ENCODE measurements around the gene HOXB1.

HOXB1 gene

DNA sequence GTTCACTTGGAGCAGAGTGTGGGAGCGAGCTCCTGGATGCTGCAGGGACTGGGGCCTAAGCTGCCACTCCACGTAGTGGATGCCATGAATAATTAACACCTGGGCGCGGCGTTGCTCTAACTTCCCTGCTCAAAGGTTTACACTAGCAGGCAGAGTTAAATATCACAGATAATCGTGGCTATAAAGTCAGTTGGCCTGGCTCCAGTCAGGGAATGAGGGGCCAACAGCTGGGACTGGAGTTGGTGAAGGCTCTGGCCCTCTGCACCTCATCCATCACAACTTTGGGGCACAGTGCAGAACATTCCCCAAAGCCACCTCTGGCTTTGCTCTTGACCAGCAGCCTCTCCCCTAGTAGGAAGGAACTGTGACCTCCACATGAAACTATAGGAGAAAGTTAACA lies 36.4 kb upstream of the HOXB1 start:
- no peak for DNase-seq

DNA sequence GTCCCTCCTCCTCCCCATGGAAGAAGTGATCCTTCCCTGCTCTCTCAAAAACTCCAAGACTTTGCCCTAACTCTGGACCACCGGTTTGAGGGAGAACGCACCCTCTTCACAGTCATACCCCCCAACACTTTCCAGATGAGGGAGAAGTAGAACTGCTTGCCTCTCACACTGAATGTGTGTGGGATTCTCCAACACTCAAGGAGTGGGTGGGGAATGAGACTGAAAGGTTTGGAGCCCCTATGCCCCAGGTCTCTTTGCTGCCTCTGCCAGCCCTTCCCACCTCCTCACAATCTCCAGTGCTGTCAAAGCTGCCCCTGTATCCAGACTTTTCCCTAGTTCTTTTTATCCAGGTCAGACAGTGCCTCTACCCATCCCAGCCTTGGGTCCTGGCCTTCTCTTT lies 35.9 kb upstream of the HOXB1 start:
- no peak for DNase-seq

DNA sequence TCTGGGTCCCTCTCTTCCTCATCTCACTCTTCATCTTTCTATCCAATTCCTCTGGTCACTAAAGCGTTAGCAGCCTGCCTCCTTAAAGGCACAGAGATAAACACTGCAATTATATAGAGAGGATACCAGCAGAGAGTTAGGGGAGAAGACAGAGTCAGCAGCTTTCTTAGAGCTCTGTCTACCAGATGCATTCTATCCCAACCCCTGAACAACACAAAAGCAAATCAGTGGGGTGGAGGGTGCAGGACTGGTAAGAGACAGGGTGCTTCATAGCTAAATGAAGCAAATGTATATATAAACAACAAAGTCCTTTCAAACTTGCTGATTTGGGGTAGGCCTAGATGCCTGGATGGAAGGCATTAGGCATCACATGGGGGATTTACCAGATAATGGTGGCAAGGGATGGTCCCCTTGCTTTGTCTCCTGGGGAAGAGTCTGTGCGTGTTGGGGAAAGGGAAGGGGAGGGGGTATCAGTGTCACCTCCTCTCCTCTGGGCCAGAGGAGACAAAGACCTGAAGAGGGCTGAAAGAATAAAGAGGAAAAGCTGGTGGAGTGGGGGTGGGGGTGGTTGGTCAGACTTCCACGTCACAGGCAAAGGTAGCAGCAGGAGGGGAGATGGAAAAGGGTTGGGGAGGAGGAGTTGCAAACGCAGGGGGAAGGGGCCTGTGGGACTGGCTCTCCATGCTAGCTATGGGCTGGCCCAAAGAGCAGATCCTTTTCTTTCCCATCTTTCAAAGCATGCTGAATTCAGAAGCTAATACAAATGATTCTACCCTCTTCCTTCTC lies 35.3 kb upstream of the HOXB1 start:
- no peak for DNase-seq

DNA sequence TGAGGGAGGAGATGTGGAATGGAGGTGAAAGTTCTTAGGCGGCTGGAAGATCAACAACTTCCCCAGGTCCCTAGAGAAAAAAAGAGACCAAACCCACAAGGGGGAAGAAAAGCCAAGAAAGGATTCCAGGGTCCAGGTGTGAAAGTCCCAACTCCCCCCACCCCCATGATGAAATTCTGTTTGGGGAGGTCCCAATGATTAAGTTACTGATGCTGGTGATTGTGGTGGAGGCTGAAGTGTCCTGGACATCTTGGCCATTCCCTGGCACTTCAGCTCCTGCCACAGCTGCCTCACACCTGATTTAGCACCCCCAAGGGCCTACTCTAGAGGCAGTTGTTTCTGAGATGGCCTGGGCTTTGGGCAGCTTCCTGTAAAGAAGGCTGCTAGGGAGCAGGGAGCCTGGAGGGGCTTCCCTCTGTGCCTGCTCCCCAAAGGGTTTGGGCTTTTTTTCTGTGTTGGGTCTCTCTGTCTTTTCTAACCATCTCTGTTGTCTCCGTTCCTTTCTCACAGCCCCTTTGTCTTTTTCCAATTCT lies 34.3 kb upstream of the HOXB1 start:
- no peak for DNase-seq

DNA sequence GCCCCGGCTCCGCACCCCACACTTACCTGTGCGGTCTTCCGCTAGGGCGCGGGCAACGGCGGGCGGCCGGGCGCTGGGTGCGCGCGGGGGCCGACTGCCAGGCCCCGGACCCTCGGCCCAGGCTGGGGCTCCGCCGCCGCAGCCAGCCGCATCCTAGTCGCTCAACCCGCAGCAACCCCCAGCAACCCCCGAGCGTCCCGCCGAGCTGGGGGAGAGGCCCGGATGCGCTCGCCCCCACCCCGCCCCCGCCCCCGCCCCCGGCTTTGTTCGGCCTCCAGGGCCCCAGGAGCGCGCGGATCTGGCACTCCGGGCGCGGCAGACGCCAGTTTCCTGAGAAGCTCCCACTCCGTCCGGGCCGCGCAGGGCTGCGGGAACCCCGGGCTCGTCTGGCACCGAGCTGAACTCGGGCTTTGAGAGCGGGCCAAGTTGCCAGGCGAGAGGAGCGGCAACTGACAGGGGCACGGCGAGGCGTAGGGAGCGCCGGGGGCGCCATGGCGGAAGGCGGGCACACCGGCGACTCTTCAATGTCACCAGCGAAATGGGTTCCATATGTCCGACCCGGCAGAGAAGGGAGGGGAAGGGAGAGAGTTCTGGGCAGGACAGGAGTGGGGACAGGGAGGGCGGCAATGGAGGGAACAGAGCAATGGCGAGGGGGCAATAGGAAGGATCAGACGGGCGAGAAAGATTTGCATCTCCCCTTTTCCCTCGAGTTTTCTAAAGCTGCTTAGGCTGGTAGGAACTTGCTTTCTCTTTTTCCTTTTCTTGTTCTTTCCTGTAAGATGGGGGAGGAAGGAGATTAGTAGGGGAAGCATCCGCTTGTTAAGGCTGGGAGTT lies 33.6 kb upstream of the HOXB1 start:
- DNase-seq: no peak

DNA sequence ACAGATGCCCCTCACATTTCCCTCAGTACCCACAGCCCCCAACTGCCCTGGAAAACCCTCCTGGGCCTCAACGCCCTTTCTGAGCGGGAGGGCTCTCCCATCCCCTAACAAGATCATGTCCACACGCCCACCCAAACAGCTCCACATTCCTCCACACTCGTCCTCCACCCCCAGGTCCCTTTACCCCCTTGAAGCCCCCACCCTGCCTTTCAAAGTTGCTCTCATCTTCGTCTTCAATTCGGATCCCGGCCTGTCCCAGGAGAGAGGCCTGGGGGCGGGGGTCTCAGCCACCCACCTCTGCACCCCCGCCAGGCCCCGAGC lies 33.0 kb upstream of the HOXB1 start:
- DNase-seq: no peak

DNA sequence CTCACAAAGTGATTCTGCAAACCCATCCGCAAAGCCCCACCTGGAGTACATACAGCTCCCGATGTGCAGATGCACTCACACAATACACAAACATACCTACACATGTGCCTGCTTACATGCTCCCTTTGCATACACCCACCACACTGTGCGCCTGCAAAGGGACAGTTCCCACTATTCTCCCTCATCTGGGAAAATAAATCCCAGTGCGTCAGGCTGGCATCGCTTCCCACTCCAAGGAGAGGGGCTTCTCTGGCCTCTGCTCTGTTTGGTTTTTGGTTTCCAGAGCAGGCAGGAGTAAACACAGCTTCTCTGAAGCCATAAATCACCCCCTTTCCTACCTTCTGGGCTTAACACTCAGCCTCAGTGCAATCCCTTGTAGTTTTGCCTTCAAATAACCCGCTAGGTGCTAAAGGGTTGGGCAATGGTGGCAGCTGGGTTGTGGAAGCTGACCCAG lies 32.6 kb upstream of the HOXB1 start:
- no peak for DNase-seq

DNA sequence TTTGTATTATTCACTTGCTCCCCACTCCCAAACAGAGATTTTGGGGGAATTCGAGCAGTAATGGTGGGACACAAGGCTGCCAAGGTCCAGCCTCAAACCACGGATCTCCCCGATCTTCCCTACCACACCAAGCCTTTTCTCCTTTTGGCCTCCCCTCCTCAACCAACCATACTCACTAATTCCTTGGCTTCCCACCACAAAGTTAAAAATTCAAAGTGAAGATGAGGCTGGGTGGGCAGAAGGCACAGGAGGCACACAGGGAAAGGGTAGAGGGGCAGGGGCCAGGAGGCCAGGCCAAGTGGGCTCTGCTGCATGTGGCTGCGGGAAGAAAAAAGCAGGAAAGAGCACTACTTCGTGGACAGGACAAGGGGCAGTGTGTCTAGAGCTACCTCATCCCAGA lies 32.1 kb upstream of the HOXB1 start:
- no peak for DNase-seq

DNA sequence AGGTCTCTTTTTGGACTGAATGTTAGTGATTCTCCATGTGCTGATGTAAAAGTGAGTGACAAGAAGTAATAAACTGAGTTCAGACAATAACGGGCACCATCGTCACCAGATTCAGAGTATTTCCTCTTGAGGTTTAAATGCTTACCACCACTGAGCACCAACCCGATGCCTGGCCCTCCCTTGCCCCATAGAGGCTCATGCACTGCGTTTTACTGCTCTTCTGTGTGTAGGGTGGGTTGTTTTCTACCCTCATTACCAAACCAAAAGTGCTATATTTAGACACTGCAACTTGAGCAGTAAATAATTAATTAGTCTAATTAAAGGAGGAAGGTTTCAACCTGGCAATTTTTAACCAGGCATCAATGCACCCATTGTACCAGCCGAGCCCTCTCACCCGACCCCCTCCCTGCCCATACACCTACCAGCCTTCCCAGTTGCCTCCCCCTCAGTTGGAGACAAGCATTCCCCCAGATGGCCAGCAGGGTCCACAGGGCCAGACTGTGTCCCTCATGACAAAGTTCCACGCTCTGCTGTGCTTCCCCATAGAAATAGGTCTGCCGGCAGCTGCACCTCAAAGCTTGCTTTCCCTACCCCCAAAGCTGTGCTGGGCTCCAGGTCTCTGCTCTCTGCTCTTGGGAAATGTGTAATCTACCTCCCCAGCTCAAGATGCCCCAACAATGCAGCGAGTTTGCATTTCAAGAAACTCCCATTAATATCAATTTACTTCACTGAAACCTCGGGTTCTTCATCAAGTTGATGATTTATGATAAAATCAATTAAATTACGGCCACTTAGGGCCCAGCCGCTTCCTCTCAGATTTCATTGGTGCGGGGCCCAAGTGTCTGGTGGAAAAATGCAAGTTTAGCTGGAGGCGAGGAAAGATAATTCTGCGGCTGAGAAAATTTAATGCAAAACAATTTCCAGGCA lies 31.3 kb upstream of the HOXB1 start:
- DNase-seq: no peak

DNA sequence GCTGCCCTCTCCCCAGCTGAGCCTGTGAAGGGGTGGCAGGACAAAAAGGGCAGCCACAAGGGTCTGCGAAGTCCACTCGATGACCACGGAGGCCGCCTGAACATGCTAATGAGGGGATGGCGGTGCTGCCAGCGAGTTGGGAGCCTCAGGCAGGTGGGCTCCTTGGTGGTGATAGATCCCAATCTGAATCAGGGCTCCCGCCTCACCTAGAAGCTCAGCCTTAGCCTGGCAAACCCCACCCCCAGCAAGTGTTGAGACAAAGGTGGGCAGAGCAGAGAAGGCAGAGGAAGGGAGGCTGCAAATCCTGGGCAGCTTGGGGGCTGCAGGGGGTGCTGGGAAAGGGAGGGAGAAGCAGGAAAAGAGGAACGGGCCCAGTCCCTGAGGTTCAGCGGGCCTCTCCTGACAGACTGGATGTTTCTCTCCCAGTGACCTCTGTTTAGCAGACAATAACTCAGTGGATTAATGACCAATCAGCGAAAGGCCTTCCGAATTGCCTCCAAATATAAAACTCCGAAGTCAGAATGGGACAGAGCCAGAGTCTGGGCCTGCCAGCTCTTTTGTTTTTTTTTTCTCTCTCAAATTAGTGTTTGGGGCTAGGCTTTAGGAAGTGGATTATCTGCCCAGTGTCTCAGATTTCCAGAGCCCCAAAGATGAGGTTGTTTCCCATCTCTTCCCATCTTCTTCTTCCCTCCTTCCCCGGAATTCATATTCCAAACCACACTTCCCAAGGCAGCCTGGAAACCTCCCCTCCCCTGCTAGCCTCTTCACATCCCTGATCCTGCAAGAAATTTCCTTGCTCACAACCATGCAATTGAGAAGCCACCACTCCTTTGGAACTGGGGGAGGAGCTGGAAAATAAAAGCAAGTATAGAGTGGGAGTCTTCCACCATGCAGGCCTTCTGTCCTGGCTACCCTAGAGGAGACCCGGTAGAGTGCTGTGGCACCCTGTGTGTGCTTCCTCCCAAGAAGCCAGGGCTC lies 29.3 kb upstream of the HOXB1 start:
- DNase-seq: no peak

DNA sequence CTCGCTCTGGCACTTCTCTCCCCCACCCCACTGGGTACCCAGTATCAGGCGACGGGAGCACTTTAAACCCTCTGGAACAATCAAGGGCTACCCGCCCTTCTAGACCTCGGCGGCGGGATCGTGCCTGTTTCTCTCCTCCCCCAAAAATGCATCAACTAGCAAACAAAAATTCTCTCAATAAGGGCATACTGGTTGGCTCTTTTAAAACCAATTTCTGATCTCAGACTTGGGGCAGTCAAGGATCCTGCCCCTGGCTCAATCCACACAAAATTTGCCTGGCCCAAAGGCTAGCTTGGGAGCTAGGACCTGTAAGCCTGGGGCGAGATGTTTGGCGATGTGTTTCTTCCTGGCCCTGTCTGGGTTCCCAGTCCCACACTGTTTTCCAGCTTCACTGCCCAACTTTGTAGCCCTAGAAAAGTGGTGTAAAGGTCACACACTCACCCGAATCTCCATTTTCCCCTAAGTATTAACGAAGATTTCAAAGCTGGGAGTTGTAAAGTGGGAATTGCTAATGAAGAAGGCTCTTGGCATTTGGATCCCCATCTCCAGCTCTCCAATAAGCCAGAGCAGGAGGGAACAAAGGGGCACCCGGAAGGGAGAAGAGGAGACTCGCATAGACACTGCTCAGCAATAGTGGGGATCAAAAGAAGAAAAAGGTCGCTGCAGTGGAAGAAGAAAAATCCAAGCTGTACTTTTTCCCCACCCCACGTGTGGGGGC lies 28.5 kb upstream of the HOXB1 start:
- no peak for DNase-seq

DNA sequence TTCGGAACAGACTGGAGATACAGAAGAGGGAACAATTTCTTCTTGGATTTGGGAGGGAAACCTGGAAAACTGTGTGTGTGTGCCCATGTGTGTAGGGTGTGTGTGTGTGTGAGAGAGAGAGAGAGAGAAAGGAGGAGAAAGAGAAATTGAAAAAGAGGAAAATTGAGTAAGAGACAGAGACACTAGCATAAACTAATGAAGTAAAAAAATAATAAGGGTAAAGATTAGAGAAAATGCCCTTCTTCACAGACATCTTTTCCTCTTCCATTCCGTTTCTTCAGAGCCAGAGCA lies 28.0 kb upstream of the HOXB1 start:
- DNase-seq: no peak

DNA sequence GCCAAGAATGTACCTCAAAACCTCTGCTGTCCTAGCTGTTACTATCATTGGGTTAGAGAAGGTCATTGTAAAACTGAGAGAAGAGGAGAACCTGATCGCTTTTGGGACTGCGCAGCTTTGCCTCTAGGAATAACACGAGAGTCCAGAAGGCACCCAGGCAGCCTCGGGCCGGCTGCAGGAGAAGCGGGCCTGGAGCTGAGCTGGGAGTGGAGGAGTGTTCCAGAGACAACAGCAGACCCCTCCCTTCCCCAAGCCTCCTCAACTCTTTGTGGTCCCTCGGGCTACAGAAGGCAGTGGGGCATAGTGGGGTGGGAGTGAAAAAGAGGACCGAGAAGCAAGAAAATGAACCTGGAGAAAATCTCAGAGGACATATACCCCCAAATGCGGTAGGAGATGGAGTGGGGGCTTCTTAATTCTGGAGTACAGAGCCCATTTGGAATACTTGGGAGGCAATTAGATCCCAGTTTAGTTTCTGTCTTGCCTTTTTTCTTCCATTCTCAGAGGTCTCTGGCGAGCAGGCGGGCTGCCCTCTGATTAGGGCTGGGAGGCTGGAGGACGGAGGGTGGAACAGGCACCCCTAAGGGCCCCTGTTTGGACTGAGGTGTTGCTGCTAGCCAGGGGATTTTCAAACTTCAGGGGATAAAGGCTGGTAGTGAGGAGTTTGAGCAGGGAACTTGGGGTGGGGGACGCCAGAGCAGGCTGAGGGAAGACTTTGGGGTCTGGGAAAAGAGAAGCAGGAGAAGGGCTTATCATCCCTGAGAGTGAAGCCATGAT lies 27.4 kb upstream of the HOXB1 start:
- DNase-seq: no peak

DNA sequence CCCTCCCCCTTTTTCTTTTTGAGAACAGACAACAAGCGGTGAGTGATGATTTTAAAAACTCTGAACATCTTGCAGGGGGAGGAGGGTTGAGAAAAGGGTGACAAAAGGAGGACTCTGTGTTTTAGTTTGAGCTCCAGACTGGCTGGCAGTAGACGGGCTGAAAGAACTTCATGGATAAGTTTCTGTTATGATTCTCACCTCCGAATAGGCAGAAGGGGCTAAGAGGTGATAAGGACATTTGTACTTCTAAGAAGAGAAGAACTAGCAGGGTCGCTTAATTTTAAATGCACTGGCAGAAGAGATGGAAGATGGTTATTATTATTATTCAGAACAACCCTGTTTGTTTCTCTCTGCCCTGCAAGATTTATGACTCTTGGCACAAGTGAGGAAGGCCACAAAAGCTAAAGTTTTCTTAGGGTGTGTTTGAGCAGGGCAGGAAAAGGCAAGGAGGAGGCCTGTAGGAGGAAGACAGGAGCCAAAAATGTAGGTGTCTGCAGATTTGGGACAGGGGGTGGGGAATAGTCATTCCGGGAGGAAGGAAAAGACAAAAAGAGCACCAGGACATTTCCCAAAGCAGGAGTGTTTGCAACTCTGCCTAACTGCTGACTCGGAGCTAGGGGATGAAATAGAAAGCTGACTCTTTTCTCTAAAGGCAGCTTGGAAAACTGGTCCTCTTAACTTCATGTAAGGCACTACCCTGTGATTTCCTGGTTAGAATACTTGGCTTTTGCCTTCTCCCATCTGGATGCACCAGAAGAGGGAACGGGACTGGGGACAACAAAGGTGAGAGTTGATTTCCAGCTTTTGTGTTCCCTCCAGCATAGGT lies 26.0 kb upstream of the HOXB1 start:
- DNase-seq: no peak

DNA sequence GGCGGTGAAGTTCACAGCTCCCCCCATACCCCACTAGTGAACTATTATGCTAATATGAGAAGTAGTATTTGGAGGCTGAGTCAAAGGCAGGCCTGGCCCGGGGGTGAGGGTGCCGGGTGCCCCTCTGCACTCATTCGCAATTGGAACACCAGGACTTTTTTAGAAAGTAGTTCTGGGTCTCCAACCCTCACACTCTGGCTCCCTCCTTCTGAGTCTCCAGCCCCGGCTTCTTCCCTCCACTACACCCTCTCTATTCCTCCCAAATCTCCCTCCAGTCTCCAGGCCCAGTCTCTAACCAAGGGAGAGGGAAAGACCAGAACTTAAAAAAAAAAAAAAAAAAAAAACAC lies 25.4 kb upstream of the HOXB1 start:
- no peak for DNase-seq

DNA sequence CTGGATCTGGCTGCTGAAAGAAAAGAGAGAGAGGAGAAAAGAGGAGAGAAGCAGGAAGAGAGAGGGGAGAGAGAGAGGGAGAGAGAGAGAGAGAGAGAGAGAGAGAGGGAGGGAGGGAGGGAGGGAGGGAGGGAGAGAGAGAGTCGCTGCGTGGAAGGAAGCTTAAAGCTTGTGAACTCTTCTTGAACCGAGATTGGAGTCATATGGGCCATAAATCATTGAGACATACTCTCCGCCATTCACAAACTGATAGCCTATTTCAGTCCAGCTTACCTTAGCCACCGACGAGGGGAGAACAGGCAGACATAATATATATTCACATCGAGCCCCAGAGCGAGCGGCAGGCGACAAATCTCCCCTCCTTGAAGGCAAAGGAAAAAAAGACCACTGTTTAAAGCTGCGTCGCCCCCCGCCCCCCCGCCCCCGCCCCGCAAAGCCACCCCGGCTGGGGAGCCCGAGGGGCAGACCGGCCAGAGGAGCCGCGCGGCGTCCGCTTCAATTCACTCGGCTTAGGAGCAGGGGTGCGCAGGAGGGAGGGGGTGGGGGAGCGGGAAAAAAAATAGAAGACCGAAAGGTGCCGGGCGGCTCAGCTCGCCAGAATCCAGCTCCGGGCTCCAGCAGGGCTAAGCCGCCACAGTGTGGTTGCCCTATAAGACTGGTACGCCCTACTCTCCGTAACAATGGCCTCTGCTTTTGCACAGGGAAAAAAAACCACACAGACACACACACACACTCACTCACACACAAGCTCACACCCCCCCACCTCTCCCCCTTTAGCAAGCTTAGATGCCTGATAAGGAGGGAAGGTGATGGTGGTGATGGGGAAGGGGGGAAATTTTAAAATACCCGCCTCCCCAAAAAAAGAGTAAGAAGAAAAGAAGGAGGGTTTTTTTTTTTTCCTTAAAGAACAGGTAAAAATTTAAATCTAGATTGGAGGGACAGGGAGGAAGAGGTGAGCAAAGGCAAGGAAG lies 24.7 kb upstream of the HOXB1 start:
- DNase-seq: no peak

DNA sequence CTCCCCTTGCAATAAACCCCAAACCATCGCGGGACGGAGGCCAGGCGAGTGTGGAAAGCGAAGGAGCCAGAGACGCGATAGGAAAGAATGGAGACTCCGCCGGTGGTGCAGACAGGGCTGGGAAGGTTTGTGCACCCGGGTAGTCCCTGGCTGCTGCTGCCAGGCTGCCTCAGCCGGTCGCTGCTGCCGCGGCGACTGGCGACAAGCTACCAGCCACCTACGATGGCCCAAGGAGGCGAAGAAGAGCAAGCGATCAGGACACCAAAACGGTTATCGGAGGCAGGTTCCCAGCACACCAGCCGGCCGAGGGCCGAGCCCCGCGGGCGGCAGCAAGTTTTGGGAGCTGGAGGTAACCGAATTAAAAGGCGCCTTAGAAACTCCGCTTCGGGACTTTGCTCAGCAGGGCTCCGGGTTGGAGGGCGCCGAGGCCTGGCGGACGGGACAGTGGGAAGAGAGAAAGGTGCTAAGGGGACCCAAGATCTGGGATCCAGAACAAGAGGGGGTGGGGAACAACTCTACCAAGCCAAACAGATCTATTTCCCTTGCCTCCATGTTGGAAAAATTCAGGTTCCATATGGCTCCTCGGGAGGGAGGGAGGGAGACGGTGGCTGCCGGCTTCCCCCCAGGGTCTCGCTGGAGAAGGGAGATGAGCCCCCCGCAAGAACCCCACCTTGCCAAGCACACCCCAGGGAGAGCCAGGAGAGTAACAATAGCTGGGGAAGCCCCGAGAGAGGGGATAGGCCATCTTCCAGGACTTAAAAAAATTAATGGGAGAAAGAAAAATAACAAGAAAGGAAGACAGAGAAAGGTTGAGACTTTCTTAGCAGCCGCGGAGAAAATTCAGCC lies 23.8 kb upstream of the HOXB1 start:
- DNase-seq: no peak

DNA sequence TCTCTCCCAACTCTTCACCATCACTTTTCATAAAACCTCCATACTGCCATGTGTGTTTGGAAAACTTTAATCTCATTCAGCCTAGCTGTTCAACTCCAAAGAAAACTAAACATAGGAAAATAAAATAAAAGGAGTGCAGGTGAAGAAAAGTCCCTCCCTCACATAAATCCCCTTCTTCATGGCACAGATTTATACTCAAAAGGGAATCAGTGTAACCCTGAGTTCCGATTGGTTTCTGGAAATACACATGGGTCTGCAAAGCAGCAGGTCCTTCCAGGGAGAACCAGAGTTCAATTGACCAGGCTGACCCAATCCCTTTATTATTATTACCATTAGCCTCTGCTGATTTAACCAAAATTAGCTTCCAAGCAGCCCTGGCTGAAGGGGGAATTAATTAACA lies 23.0 kb upstream of the HOXB1 start:
- no peak for DNase-seq

Measured in activated CD4-positive, alpha-beta T cell treated with anti-CD3 and anti-CD28 coated beads, Interleukin-10, Interleukin-2, amounts not matched to agents 100 ng/mL and 50 ng/mL, durations not matched to agents 16 hours and 8 hours (primary cell).